ENCODE data around the gene AP3M1.

AP3M1 gene

GRCh38 chr10:74177140-74177677 is 26.6 kb upstream of the AP3M1 start:
- Histone ChIP-seq H3K9ac (ENCODE audit: low read depth, low read length) (peak overlapping the region; percentile 86), H3K9me3 (ENCODE audit: insufficient read depth, low read depth, low read length) (no peaks in the 10 kb centered on the region), H3K4me3 (ENCODE audit: low read length) (peak overlapping the region; percentile 82), H3K27ac (ENCODE audit: low read length) (peak overlapping the region; percentile 34), H3K27me3 (ENCODE audit: insufficient read depth, low read length) (no peaks in the 10 kb centered on the region), H3K4me1 (ENCODE audit: insufficient read depth, low read length) (peaks cover 21% of the 10 kb centered on the region), H3K36me3 (ENCODE audit: insufficient read depth, low read depth, low read length) (no peaks in the 10 kb centered on the region)

DNA sequence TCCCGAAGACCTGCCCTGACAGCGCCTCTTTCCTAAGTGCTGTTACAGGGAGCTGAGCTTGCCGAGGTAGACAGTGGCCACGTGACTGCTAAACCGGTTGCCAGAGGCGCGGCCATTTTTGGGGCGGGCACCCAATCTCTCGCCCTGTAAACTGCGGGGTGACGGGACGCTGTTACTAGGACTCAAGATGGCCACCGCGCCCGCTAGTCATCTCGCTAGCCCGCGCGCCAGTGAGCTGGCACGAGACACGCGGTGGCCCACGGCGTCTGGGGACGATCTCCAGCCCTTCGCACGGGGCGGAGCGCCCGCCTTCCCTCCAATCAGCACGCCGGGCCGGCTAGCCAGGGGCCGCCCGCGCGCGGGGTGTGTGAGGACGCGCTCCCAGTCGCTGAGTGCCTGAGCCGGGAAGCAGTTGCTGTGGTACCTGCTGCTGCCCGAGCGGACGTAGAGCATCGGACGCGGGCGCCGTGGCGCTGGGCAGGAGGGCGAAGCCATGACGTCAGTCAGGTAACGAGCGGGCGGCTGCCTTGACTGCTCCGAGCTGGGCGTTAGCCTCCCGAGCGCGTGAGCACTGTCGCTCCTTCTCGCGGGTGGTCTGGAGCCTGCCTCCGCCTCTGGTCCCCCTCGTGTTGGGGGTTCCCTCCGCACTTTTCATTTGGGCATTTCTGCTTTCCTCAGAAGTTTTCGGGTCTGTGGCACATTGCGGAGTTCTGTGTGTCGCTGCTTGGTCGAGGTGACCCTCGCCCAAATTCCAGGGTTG is 25.9 kb upstream of the AP3M1 start:
- H3K9ac ChIP-seq (ENCODE audit: low read depth, low read length): peak overlapping the region; percentile 86
- H3K36me3 ChIP-seq (ENCODE audit: insufficient read depth, low read depth, low read length): no peaks in the 10 kb centered on the region
- H3K27me3 ChIP-seq (ENCODE audit: insufficient read depth, low read length): no peaks in the 10 kb centered on the region
- peaks cover 17% of the 10 kb centered on the region for H3K4me1 ChIP-seq (ENCODE audit: insufficient read depth, low read length)
- H3K4me3 ChIP-seq (ENCODE audit: low read length): peak overlapping the region; percentile 82
- no peaks in the 10 kb centered on the region for H3K9me3 ChIP-seq (ENCODE audit: insufficient read depth, low read depth, low read length)
- peak overlapping the region; percentile 82 for H3K27ac ChIP-seq (ENCODE audit: low read length)

DNA sequence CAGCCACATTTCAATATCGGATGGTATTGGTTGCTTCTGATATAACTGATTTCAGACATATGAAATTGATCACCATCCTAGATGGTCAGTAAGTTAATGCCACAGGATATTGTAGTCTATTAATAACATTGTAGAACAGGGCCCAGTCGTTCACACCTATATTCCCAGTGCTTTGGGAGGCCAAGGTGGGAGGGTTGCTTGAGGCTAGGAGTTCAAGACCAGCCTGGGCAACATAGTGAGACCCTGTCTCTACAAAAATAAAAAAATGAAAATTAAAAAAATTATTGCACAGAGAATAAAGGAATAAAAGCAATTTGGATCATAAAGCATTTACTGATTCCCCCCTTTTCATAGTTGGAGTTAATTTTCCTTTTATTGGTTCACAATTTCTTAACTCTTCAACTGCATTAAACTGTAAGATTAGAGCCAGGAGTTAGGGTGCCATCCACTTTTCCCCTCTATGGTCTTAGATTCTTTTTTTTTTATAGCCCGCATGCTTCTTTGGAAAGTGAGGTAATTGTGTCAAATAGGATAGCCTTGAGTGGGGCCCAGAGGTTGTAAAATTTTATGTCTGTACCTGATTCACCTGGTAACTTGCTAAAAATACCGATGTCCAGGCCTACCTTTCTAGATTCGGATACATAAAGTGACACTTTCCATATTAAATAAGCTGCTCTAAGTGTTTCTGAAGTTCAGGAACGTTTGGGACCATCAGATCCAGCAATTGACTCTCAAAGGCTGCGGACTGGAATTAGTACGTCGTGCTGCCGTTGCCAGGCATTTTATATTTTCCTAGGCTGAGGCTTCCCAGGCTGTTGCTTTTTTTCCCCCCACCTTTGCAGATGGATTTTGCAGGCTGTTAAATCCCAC is 25.1 kb upstream of the AP3M1 start:
- H3K9me3 ChIP-seq (ENCODE audit: insufficient read depth, low read depth, low read length): no peaks in the 10 kb centered on the region
- H3K4me1 ChIP-seq (ENCODE audit: insufficient read depth, low read length): peaks cover 15% of the 10 kb centered on the region
- no peaks in the 10 kb centered on the region for H3K36me3 ChIP-seq (ENCODE audit: insufficient read depth, low read depth, low read length)
- H3K27ac ChIP-seq (ENCODE audit: low read length): peak overlapping the region; percentile 82
- H3K27me3 ChIP-seq (ENCODE audit: insufficient read depth, low read length): no peaks in the 10 kb centered on the region
- peak overlapping the region; percentile 86 for H3K9ac ChIP-seq (ENCODE audit: low read depth, low read length)
- peak overlapping the region; percentile 82 for H3K4me3 ChIP-seq (ENCODE audit: low read length)

GRCh38 chr10:74174521-74174920 is 23.9 kb upstream of the AP3M1 start:
- peaks cover 14% of the 10 kb centered on the region for H3K4me1 ChIP-seq (ENCODE audit: insufficient read depth, low read length)
- no peak overlapping the region for H3K27ac ChIP-seq (ENCODE audit: low read length)
- no peaks in the 10 kb centered on the region for H3K36me3 ChIP-seq (ENCODE audit: insufficient read depth, low read depth, low read length)
- H3K9me3 ChIP-seq (ENCODE audit: insufficient read depth, low read depth, low read length): no peaks in the 10 kb centered on the region
- H3K27me3 ChIP-seq (ENCODE audit: insufficient read depth, low read length): no peaks in the 10 kb centered on the region
- H3K4me3 ChIP-seq (ENCODE audit: low read length): no peak overlapping the region
- H3K9ac ChIP-seq (ENCODE audit: low read depth, low read length): no peak overlapping the region

- Histone ChIP-seq H3K4me3 (ENCODE audit: low read length) (no peak overlapping the region), H3K9me3 (ENCODE audit: insufficient read depth, low read depth, low read length) (no peaks in the 10 kb centered on the region), H3K4me1 (ENCODE audit: insufficient read depth, low read length) (peaks cover 5% of the 10 kb centered on the region; the same call in 1 of the 2 replicates), H3K9ac (ENCODE audit: low read depth, low read length) (no peak overlapping the region), H3K27me3 (ENCODE audit: insufficient read depth, low read length) (no peaks in the 10 kb centered on the region), H3K27ac (ENCODE audit: low read length) (no peak overlapping the region), H3K36me3 (ENCODE audit: insufficient read depth, low read depth, low read length) (no peaks in the 10 kb centered on the region)
These were observed 21.0 kb upstream of the AP3M1 start for GRCh38 chr10:74171625-74172024.

DNA sequence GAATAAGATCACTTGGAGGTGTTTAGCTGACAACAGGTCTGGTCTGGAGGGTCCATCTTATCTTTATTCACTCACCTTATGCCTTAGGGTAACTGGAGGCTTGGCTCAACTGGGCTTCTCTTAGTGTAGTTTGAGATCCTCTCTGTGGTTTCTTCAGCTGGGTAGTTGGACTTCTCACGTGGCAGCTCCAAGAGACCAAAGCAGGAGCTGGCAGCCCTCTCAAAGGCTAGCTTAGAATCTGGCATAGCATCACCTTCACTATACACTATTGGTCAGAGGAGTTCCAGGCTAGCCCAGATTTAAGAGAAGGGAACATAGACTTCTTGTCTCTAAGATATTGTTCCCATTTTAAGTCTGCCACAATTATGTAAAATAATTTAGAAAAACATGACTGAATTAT is 16.8 kb upstream of the AP3M1 start:
- Histone ChIP-seq H3K9me3 (ENCODE audit: insufficient read depth, low read depth, low read length) (no peaks in the 10 kb centered on the region), H3K27ac (ENCODE audit: low read length) (no peak overlapping the region), H3K4me3 (ENCODE audit: low read length) (no peak overlapping the region), H3K4me1 (ENCODE audit: insufficient read depth, low read length) (no peaks in the 10 kb centered on the region), H3K9ac (ENCODE audit: low read depth, low read length) (no peak overlapping the region), H3K36me3 (ENCODE audit: insufficient read depth, low read depth, low read length) (no peaks in the 10 kb centered on the region), H3K27me3 (ENCODE audit: insufficient read depth, low read length) (no peaks in the 10 kb centered on the region)

GRCh38 chr10:74165530-74165901 is 14.9 kb upstream of the AP3M1 start:
- no peaks in the 10 kb centered on the region for H3K4me1 ChIP-seq (ENCODE audit: insufficient read depth, low read length)
- H3K27ac ChIP-seq (ENCODE audit: low read length): no peak overlapping the region
- H3K9ac ChIP-seq (ENCODE audit: low read depth, low read length): no peak overlapping the region
- no peaks in the 10 kb centered on the region for H3K27me3 ChIP-seq (ENCODE audit: insufficient read depth, low read length)
- H3K9me3 ChIP-seq (ENCODE audit: insufficient read depth, low read depth, low read length): no peaks in the 10 kb centered on the region
- no peak overlapping the region for H3K4me3 ChIP-seq (ENCODE audit: low read length)
- no peaks in the 10 kb centered on the region for H3K36me3 ChIP-seq (ENCODE audit: insufficient read depth, low read depth, low read length)

DNA sequence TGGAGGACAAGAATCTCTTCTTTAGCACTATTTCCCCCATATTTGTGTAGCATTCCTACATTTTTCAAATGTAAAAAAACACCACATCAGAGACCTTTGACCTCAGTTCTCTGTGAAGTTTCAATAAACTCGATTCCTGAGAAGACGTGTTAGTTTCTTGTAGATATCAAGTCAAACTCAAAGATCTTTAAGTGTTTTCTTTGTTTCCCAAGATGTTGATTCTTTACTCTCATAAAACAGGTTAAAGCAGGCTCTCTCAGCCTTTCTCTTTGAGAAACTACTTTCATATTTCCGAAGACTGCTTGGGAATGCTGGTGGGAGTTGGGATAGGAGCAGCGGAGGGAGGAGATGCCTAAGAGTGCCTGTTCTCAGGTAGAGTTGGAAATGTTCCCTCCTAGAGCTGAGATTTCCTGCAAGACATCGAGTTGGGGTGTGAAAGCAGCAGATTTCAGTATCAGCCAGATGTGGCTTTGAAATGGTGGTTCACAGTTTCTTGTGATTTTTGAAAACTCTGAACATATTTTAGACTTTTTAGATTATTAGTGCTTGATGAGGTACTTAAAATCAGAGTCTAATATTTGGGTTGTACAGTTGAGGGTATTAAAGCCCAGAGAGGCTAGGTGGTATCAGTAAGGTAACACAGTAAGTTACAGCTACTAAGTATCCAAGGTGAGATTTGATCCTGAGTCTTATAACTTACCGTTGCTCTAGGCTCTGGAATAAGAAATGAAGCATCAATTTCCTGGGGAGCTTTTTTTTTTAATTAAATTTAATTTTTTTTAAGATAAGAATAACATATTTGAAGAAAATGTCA is 14.3 kb upstream of the AP3M1 start:
- H3K4me1 ChIP-seq (ENCODE audit: insufficient read depth, low read length): no peaks in the 10 kb centered on the region
- no peak overlapping the region for H3K27ac ChIP-seq (ENCODE audit: low read length)
- H3K27me3 ChIP-seq (ENCODE audit: insufficient read depth, low read length): no peaks in the 10 kb centered on the region
- no peak overlapping the region for H3K4me3 ChIP-seq (ENCODE audit: low read length)
- H3K9ac ChIP-seq (ENCODE audit: low read depth, low read length): no peak overlapping the region
- no peaks in the 10 kb centered on the region for H3K9me3 ChIP-seq (ENCODE audit: insufficient read depth, low read depth, low read length)
- no peaks in the 10 kb centered on the region for H3K36me3 ChIP-seq (ENCODE audit: insufficient read depth, low read depth, low read length)

DNA sequence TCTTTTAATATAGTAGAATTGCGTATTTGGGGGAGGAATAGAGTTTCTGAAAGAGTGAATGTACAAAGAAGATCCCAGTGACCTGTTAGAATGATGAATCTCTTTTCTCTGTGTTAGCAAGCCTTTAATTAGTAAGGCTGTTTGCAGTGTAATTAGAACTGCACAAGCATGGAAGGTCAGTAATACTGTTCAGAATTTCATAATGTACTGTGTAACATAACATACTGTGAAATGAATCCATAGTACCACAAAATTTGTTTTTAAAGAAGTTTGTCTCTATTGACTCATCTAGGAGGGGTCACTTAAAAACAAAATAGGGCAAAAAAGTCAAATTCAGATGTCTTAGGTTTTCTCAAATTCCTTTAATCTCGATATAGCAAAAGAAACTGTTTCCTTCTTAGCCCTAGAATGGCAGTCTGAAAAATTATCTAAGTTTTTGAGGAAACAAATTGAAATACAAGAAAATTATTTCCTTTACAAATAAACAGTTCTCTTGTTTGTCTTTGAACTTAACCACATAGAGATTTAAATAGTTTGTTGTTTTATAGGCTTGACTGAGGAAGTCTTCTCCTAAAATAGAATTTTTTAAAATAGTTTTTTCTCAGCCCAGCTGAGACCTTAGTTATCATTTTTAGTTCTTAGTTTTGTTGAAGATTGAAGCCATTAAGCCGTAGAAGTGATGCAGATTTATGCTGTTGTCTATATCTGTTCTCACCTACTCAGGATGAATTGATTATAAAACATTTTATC is 12.9 kb upstream of the AP3M1 start:
- no peaks in the 10 kb centered on the region for H3K4me1 ChIP-seq (ENCODE audit: insufficient read depth, low read length)
- no peaks in the 10 kb centered on the region for H3K27me3 ChIP-seq (ENCODE audit: insufficient read depth, low read length)
- H3K36me3 ChIP-seq (ENCODE audit: insufficient read depth, low read depth, low read length): no peaks in the 10 kb centered on the region
- H3K9ac ChIP-seq (ENCODE audit: low read depth, low read length): no peak overlapping the region
- H3K27ac ChIP-seq (ENCODE audit: low read length): no peak overlapping the region
- H3K9me3 ChIP-seq (ENCODE audit: insufficient read depth, low read depth, low read length): no peaks in the 10 kb centered on the region
- H3K4me3 ChIP-seq (ENCODE audit: low read length): no peak overlapping the region

DNA sequence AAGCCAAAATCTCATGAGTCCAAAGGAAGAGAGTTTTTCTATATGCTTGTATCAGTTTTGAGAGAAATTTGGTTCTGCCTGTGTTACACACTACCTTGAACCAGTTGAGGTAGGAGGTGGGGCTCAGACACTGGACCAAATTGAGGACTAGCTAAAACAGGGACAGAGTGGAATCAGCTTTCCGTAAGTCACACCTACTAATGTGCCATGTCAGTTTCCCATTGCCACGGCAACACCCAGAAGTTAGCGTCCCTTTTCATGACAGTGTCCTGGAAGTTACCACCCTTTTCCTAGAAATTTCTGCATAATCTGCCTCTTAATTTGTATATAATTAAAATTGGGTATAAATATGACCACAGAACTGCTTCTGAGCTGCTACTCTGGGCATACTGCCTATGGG is 9.4 kb upstream of the AP3M1 start:
- Histone ChIP-seq H3K27ac (ENCODE audit: low read length) (no peak overlapping the region), H3K36me3 (ENCODE audit: insufficient read depth, low read depth, low read length) (no peaks in the 10 kb centered on the region), H3K9ac (ENCODE audit: low read depth, low read length) (no peak overlapping the region), H3K27me3 (ENCODE audit: insufficient read depth, low read length) (no peaks in the 10 kb centered on the region), H3K4me3 (ENCODE audit: low read length) (no peak overlapping the region), H3K9me3 (ENCODE audit: insufficient read depth, low read depth, low read length) (no peaks in the 10 kb centered on the region), H3K4me1 (ENCODE audit: insufficient read depth, low read length) (no peaks in the 10 kb centered on the region)

DNA sequence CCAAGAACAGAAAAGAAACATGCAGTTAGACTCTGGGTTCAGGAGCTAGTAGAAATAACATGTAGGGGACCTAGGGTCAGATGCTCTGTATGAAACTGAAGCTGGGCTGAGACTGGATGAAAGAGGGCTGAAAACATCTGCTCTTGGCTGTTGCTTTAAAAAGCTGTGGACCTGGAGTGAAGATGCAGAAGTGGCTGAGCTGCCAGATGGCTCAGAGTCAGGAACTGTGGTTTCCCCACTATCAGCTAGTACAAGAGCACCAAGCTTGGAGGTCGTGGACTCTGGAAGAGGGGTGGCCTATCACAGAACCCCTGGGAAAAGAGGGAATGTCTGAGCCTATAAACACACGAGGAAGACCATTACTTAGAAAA is 6.3 kb upstream of the AP3M1 start:
- Histone ChIP-seq H3K27ac (ENCODE audit: low read length) (no peak overlapping the region), H3K9ac (ENCODE audit: low read depth, low read length) (no peak overlapping the region), H3K9me3 (ENCODE audit: insufficient read depth, low read depth, low read length) (no peaks in the 10 kb centered on the region), H3K4me3 (ENCODE audit: low read length) (no peak overlapping the region), H3K27me3 (ENCODE audit: insufficient read depth, low read length) (no peaks in the 10 kb centered on the region), H3K36me3 (ENCODE audit: insufficient read depth, low read depth, low read length) (no peaks in the 10 kb centered on the region), H3K4me1 (ENCODE audit: insufficient read depth, low read length) (peaks cover 6% of the 10 kb centered on the region; the same call in 1 of the 2 replicates)

All from iPS-20b (cell line).